Cardiac muscle cell (in vitro differentiated cells and primary cell): ENCODE data around the gene MTCL1. TPM values are rescaled to one million over a fixed set of nuclear protein-coding genes. Genes with fewer than 3 reads are reported as not detected.

Source experiments
- DNase-seq, 2 donors: peaks; one replicate each; pipeline versions ENCODE4 v3.0.0 to v3.0.0-alpha.2; 2010 to 2017; ENCODE audit warnings: low read depth in 1 of 2, low spot score in 1 of 2
- H3K27ac ChIP-seq: fragments of 200-600 bp; sonication (generic); 2 replicates; pipeline ENCODE4 v1.5.1; 2016
- H3K27me3 ChIP-seq: fragments of 200-600 bp; sonication (generic); 2 replicates; pipeline ENCODE4 v1.6.0; 2016; ENCODE audit warnings: control low read depth
- H3K36me3 ChIP-seq: fragments of 200-600 bp; sonication (generic); 2 replicates; pipeline ENCODE4 v1.5.1; 2016; ENCODE audit warnings: control low read depth
- H3K4me1 ChIP-seq: fragments of 200-600 bp; sonication (generic); 2 replicates; pipeline ENCODE4 v1.8.1; 2017; ENCODE audit warnings: low read depth, mild to moderate bottlenecking, mixed run types
- H3K4me3 ChIP-seq: fragments of 200-600 bp; sonication (generic); 2 replicates; pipeline ENCODE4 v1.5.1; 2016; ENCODE audit warnings: mild to moderate bottlenecking
- H3K9me3 ChIP-seq: fragments of 200-600 bp; sonication (generic); 2 replicates; pipeline ENCODE4 v1.5.1; 2017; ENCODE audit warnings: low read depth, mild to moderate bottlenecking, control low read depth
- CTCF ChIP-seq: IDR thresholded peaks from 2 replicates; pipeline ENCODE4 v1.5.1; 2012; ENCODE audit warnings: low read depth, mild to moderate bottlenecking, low read length
- polyA plus RNA-seq: library from polyadenylated mRNA; unstranded; fragments of >200 nt; fragmentation: Nextera tagmentation; extraction: Ambion mirVana; gene quantifications from 2 replicates; pipeline ENCODE4 v1.2.1, GENCODE V29; 2016
- total RNA-seq: library from RNA; depleted of rRNA; stranded (reverse); fragments of >200 nt; gene quantifications from 2 replicates; pipeline ENCODE4 v1.2.3, GENCODE V29; 2016

MTCL1 gene
- total and polyA plus RNA-seq, 2 experiments from 2014 or later = 1.8 to 9.6 TPM

GRCh38 chr18:8726963-8727705 lies 21.8 kb downstream of the MTCL1 start:
- Histone ChIP-seq H3K27me3 (no peaks in the 10 kb centered on the region), H3K36me3 (no peaks in the 10 kb centered on the region), H3K27ac (no peak overlapping the region), H3K9me3 (no peaks in the 10 kb centered on the region), H3K4me1 (no peaks in the 10 kb centered on the region), H3K4me3 (no peak overlapping the region)
- no peak for DNase-seq
- no peak for TF ChIP-seq CTCF

- no peak overlapping the region for H3K4me3 ChIP-seq
- peak in 1 of 2 donors; percentile 96 for DNase-seq
- H3K9me3 ChIP-seq = no peaks in the 10 kb centered on the region
- no peak overlapping the region for H3K27ac ChIP-seq
- no peaks in the 10 kb centered on the region for H3K4me1 ChIP-seq
- no peak for TF ChIP-seq CTCF
- H3K36me3 ChIP-seq = no peaks in the 10 kb centered on the region
- no peaks in the 10 kb centered on the region for H3K27me3 ChIP-seq
Observed at GRCh38 chr18:8730080-8730827, 24.9 kb downstream of the MTCL1 start.

DNA sequence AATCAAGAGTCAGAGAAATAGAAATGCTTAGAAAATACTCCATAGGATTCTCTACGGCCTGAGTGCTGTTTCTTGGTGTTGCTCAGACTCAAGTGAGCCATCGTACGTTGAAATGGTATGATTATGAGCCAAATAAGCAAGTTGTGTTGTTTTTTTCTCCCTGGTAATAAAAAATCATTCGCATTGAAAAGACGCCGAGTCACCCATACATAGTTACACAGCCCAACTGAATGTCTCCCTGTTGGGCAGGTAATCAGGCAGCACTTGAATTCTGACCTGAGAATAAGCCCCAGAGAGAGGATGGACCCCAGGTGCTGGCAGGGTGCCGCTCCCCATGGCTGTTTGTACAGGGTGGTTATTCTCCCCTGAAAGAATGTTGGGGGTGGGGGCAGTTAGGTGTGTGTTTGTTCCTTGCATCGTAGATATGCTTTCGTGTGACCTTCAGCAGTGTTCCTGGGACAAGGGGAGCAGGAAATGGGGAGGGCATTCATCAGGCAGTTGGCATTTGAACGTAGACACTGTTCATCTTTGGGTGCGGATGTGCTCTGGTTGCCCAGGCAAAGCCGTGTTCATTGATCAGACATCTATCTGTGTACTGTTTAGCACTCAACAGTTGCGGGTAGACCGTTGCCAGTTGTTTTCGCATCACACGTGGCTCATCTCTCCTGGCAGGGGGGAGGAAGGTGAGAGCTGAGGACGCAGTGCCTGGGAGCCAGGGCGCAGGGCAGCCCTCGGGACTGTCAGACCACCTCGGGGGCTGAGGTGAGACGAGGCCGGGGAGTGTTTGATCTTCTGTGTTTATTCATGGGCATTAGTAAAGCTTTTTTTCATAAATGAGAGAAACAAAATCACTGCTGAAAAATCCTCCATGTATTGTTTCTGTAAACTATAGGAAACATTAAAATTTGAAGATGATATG lies 27.3 kb downstream of the MTCL1 start:
- Histone ChIP-seq H3K27ac (no peak overlapping the region), H3K4me3 (no peak overlapping the region), H3K9me3 (no peaks in the 10 kb centered on the region), H3K36me3 (no peaks in the 10 kb centered on the region), H3K4me1 (no peaks in the 10 kb centered on the region), H3K27me3 (no peaks in the 10 kb centered on the region)
- no peak for TF ChIP-seq CTCF
- DNase-seq = no peak

DNA sequence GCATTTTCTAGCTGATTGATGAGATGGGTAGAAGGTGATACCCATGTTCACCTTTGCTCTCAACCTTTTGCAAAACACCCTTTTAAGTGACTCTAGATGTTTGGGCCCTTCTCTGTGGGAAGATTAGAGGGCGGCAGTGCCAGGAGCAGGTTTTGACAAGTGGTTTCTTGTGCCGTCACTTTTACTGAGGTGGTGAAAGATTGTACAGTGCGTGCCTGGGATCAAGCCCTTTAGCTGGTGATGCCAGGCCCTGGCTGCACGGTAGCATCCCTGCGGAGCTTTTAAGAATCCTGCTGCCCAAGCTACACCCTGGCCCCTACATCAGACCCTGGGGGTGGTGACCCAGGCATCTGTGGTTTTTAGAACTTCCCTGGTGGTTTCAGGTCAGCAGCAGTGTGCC lies 29.1 kb downstream of the MTCL1 start:
- Histone ChIP-seq H3K9me3 (no peaks in the 10 kb centered on the region), H3K4me3 (no peak overlapping the region), H3K36me3 (no peaks in the 10 kb centered on the region), H3K27ac (no peak overlapping the region), H3K27me3 (no peaks in the 10 kb centered on the region), H3K4me1 (no peaks in the 10 kb centered on the region)
- TF ChIP-seq CTCF = no peak
- DNase-seq = no peak

DNA sequence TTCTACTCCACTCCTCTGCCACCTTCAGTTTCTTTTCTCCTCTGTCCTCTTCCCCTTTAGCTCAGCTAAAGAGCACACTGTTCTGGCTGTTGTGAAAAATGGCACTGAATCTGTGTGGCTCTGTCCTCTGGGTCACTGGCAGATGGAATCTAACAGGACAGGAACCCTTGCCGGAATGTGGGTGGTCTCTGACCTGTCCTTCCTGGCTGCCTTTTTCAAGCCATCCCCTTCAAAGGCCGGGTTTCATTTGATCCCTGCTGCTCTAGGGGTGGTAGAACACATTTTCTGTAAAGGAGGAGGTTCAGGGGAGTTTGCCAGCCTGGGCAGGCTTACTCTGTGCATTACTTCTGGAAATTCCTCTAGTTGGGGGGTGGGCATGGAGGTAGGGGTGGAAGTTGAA lies 29.9 kb downstream of the MTCL1 start:
- no peaks in the 10 kb centered on the region for H3K9me3 ChIP-seq

More for the DNA sequence above, 29.9 kb downstream of the MTCL1 start:
- H3K36me3 ChIP-seq = no peaks in the 10 kb centered on the region
- H3K27me3 ChIP-seq = no peaks in the 10 kb centered on the region
- no peak overlapping the region for H3K4me3 ChIP-seq
- no peaks in the 10 kb centered on the region for H3K4me1 ChIP-seq
- DNase-seq = no peak
- TF ChIP-seq CTCF = no peak
- no peak overlapping the region for H3K27ac ChIP-seq
